Central memory CD8-positive, alpha-beta T cell (primary cell): Measurements from ENCODE around the gene STXBP6.
"Not testable (repeated sequence)": the region's sequence is repeated elsewhere in the genome, so short reads cannot be mapped to it uniquely, and the experiment has no call there.

Experiments used
- ATAC-seq: fragments of 150-1000 bp; cut with Tn5 transposase; replicated peaks from 2 replicates; pipeline ENCODE4 v1.10.0; 2022; ENCODE audit warnings: mild to moderate bottlenecking, moderate FRiP score, moderate number of reproducible peaks; ENCODE audit not compliant: poor library complexity, severe bottlenecking; ENCODE audit errors: extremely low read depth
- DNase-seq, 2 donors: peaks; one replicate each; pipeline ENCODE4 v3.0.0; 2021; ENCODE audit warnings: low spot score in 2 of 2
- H3K27ac Mint-ChIP-seq: one replicate; pipeline ENCODE4 v1.8.0; 2022; ENCODE audit warnings: low read depth, mild to moderate bottlenecking, moderate library complexity, mixed read lengths
- H3K27me3 Mint-ChIP-seq: one replicate; pipeline ENCODE4 v1.8.0; 2022; ENCODE audit warnings: mixed read lengths
- H3K36me3 Mint-ChIP-seq: one replicate; pipeline ENCODE4 v1.8.0; 2022; ENCODE audit warnings: mild to moderate bottlenecking, moderate library complexity, mixed read lengths; ENCODE audit not compliant: insufficient read depth
- H3K4me1 Mint-ChIP-seq: one replicate; pipeline ENCODE4 v1.8.0; 2022; ENCODE audit warnings: mixed read lengths
- H3K4me3 Mint-ChIP-seq: one replicate; pipeline ENCODE4 v1.8.0; 2022; ENCODE audit warnings: mild to moderate bottlenecking, moderate library complexity, mixed read lengths
- H3K9me3 Mint-ChIP-seq: one replicate; pipeline ENCODE4 v1.8.0; 2022; ENCODE audit warnings: mixed read lengths

Gene STXBP6

DNA sequence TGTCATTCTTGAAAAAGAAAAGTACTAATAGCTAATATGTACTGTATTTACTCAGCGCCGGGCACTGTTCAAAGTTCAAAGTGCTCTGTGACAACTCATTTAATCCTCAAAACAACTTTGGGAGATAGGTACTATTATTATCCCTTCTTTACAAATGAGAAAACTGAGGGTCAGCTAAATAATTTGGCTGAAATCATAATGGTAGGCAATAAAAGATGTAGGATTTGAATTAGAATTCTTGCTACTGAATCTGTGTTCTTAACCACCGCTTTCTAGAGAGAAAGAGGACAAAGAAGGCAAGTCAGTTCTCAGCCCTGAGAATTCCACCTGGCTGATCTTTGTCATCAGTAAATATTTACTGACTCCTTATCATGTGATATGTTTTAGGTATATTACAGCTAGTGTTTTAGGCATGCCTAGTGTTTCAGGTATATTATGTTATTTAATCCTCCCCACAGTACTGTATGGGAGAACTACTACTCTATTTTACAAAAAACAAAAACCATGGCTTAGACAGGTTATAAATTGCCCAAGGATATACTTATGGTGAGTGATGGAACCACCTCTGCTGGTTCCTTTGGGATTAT is 210.2 kb downstream of the STXBP6 start:
- H3K36me3 Mint-ChIP-seq: no peaks in the 10 kb centered on the region
- no peak for ATAC-seq
- no peak for DNase-seq

DNA sequence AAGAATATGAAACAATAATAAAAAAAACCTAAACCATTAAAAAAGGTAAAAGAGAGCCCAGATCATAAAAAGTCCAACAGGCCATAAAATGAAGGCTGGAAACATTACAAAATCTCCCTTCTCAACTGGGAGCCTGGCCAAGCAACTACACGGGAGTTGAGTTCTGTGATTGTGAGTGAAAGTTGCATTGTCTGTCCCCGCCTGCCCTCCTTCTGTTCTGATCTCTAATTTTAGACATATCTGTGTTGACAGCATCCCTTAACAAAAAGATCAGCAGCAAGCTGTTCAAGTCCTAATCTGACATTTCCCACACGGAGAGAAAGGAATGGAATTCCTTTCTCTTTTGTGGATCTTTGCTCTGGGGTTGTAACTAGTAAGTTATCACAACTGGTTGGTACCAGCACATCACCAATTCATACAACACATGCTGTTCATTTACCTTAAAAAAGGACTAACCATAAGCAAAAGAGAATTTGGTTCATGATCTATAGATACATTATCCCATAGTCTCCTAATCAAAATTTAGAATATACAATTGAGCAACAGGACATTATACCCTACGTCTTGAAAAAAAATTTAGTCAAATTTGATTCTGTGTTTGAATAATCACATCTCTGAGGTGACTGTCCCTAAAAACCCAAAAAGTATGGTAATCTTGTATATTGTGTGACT is 210.9 kb downstream of the STXBP6 start:
- no peak for DNase-seq
- Mint-ChIP-seq H3K36me3 (no peaks in the 10 kb centered on the region), H3K27me3 (peaks cover 37% of the 10 kb centered on the region), H3K27ac (no peak overlapping the region), H3K4me3 (no peak overlapping the region), H3K4me1 (no peaks in the 10 kb centered on the region), H3K9me3 (no peaks in the 10 kb centered on the region)
- ATAC-seq: no peak

More for the DNA sequence above, 210.2 kb downstream of the STXBP6 start:
- H3K9me3 Mint-ChIP-seq: no peaks in the 10 kb centered on the region
- H3K27ac Mint-ChIP-seq: no peak overlapping the region
- H3K4me3 Mint-ChIP-seq: no peak overlapping the region
- peaks cover 37% of the 10 kb centered on the region for H3K27me3 Mint-ChIP-seq
- H3K4me1 Mint-ChIP-seq: no peaks in the 10 kb centered on the region

DNA sequence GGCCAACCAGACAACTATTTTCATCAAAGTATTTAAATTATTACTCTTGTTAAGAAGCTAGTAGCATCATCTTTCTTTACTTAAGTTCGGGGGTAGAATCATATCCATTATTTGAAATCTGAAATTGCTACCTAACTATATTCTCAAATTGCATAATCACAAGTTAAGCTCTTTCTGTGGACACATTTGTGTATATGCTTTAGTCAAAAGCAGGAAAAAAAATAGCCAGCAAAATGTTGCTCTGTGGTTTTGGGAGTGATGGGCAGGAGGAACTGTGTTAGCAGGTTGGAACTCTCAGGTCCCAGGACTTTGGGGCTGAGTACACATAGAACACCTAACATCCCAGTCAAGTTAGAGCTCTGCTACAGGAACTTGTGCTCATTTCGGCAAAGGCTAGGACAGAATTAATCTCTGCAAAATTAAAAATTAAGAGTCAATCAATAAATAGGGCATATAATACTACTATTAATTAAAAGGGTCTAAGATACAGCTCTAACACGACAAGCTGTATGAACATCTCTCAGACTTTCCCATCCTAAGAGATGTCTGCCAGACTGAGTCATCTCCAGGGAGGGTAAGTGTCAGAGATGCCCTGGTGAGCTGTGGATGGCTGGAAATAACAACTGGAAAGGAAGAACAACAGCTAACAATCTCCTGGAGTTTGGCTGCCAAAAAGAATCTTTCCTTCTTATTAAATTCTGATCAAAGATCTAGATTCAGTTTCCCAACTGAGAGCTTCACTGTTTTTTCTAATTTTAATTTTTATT is 212.5 kb downstream of the STXBP6 start:
- no peaks in the 10 kb centered on the region for H3K9me3 Mint-ChIP-seq
- no peak overlapping the region for H3K4me3 Mint-ChIP-seq
- no peaks in the 10 kb centered on the region for H3K36me3 Mint-ChIP-seq
- DNase-seq: no peak
- H3K4me1 Mint-ChIP-seq: no peaks in the 10 kb centered on the region
- ATAC-seq: no peak
- H3K27ac Mint-ChIP-seq: no peak overlapping the region
- peaks cover 37% of the 10 kb centered on the region for H3K27me3 Mint-ChIP-seq

DNA sequence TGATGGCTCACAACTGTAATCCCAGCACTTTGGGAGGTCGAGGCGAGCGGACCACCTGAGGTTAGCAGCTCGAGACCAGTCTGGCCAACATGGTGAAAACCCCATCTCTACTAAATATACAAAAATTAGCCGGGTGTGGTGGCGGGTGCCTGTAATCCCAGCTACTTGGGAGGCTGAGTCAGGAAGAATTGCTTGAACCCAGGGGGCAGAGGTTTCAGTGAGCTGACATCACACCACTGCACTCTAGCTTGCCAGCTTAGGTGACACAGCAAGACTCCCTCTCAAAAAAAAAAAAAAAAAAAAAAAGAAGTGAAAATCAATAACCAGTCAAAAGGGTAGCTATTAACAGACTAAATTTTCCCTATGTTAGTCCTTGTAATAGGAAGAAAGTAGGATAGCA is 213.6 kb downstream of the STXBP6 start:
- not testable (repeated sequence) for H3K36me3 Mint-ChIP-seq, H3K4me3 Mint-ChIP-seq

DNA sequence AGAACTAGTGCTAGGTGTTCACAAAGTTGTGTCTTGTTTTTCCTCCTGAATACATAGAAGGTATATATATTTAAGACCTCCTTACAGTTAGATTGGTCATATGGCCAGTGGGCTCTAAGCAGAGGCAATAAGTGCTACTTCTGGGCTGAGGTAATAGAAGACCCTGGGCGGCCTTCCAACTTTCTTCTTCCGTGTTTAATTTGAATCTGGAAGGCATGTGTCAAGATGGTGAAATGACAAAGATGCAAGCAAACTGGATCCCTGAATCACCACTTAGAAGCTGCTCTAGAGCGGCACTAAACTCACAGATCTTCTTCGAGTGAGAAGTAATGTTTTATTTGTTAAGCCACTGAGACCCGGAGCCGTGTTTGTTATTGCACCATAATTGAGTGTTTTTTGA is 215.0 kb downstream of the STXBP6 start:
- H3K4me3 Mint-ChIP-seq: no peak overlapping the region
- peaks cover 37% of the 10 kb centered on the region for H3K27me3 Mint-ChIP-seq
- DNase-seq (no peak), ATAC-seq (no peak)
- no peaks in the 10 kb centered on the region for H3K9me3 Mint-ChIP-seq
- H3K4me1 Mint-ChIP-seq: no peaks in the 10 kb centered on the region
- H3K36me3 Mint-ChIP-seq: no peaks in the 10 kb centered on the region
- H3K27ac Mint-ChIP-seq: no peak overlapping the region

More for the DNA sequence above, 213.6 kb downstream of the STXBP6 start:
- not testable (repeated sequence) for H3K4me1 Mint-ChIP-seq, ATAC-seq, H3K9me3 Mint-ChIP-seq, DNase-seq, H3K27ac Mint-ChIP-seq
- H3K27me3 Mint-ChIP-seq: peaks cover 37% of the 10 kb centered on the region

DNA sequence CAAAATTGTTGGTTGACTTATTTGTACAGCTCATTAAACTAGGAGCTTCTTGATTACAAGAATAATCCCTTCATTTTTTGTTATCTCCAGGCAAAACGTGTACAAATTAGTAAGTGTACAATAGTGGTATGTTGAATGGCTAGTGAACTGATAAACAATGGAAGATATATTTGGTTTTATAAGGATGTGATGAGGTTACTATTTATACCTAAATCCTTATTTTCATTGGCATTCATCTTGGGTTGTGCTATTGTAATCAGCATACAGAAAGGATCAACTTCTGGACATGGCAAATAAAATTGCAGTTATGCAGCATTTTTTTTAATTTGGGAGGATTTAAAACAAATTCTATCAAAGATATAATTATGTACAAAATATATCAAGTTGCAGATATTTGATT is 216.6 kb downstream of the STXBP6 start:
- Mint-ChIP-seq H3K27ac (no peak overlapping the region), H3K4me1 (no peaks in the 10 kb centered on the region), H3K9me3 (no peaks in the 10 kb centered on the region), H3K4me3 (no peak overlapping the region), H3K36me3 (no peaks in the 10 kb centered on the region), H3K27me3 (peaks cover 37% of the 10 kb centered on the region)
- ATAC-seq (no peak), DNase-seq (no peak)

DNA sequence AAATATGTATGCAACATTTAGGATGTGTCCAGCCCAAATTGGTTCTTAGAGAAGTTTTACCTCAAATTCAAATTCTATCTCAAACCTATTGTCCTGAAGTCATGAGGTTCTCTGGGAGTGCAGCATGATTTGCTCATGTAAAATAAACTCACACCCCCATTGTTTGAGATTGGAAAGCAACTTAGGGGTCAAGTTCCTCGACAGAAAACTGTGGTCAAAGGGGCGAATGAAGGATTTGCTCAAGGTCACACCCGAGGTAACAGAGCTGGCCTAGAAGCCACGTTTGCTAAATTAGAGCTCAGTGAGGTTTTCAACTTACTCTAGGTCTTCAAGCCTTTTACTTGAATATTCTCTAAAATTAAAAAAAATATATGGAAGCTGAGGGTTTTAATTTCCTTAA is 218.3 kb downstream of the STXBP6 start:
- no peaks in the 10 kb centered on the region for H3K9me3 Mint-ChIP-seq
- no peak for ATAC-seq
- no peak overlapping the region for H3K27ac Mint-ChIP-seq
- H3K4me3 Mint-ChIP-seq: no peak overlapping the region
- peaks cover 38% of the 10 kb centered on the region for H3K27me3 Mint-ChIP-seq
- H3K36me3 Mint-ChIP-seq: no peaks in the 10 kb centered on the region
- no peaks in the 10 kb centered on the region for H3K4me1 Mint-ChIP-seq
- no peak for DNase-seq

DNA sequence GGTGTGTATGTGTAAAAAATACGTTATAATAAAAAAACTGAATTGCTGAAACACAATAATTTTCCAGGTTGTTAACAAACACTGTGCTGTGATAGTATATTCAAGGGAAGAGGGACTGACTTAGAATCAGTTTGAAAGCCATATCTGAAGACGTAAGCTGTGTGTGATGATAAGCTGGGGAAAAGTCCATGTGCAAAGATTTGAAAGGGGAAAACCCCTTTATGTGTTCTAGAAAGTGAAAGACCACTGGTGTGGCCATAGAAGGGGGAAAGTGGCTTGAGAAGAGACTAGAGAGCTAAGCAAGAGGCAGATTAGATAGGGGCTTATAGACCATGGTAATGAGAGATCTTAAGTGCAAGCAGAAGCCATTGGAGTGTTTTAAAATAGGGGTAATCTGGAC is 220.1 kb downstream of the STXBP6 start:
- H3K4me3 Mint-ChIP-seq: no peak overlapping the region
- ATAC-seq (no peak), DNase-seq (no peak)
- no peaks in the 10 kb centered on the region for H3K4me1 Mint-ChIP-seq
- no peaks in the 10 kb centered on the region for H3K36me3 Mint-ChIP-seq
- no peaks in the 10 kb centered on the region for H3K9me3 Mint-ChIP-seq
- peaks cover 30% of the 10 kb centered on the region for H3K27me3 Mint-ChIP-seq
- H3K27ac Mint-ChIP-seq: no peak overlapping the region

DNA sequence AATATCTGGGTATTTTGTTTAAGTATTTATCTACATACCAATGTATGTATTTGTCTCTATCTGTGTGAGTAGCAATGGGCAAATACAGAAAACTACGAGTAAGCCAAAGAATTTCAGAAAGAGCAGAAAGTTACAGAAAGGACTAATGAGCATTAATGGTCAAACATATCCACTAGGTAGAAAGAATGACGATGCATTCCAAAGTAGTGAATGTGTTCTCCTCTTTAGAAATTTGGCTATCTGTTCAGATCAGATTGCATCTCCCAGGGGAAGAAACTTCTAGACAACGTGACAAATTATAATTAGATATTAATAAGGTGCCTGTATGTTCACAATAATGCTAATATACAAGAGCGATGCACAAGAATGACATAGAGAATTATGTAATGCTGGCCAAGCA is 221.5 kb downstream of the STXBP6 start:
- no peak overlapping the region for H3K4me3 Mint-ChIP-seq
- no peaks in the 10 kb centered on the region for H3K4me1 Mint-ChIP-seq
- no peak for ATAC-seq
- H3K27ac Mint-ChIP-seq: no peak overlapping the region
- no peaks in the 10 kb centered on the region for H3K9me3 Mint-ChIP-seq
- H3K36me3 Mint-ChIP-seq: no peaks in the 10 kb centered on the region
- peaks cover 20% of the 10 kb centered on the region for H3K27me3 Mint-ChIP-seq
- no peak for DNase-seq

DNA sequence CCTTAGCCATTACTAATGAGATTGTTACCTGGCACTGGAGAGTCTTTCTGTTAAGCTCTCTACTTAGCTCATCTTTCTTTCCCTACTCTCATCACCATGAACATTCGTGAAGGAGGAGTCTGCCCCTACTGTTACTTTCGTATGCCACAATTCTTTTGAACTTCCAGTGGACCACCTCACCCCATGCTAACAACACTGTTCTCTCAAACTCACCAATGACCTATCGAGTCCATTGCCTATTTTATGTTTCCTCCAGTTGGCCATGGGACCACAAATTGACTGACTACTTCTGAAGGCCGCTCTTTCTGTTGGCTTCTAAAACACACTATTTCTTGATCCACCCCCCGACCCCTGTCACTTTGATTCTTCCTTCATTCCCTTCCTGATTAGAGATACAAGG is 223.6 kb downstream of the STXBP6 start:
- no peak overlapping the region for H3K4me3 Mint-ChIP-seq
- DNase-seq (no peak), ATAC-seq (no peak)
- H3K27me3 Mint-ChIP-seq: peaks cover 31% of the 10 kb centered on the region
- no peaks in the 10 kb centered on the region for H3K4me1 Mint-ChIP-seq
- H3K27ac Mint-ChIP-seq: no peak overlapping the region
- H3K36me3 Mint-ChIP-seq: no peaks in the 10 kb centered on the region
- no peaks in the 10 kb centered on the region for H3K9me3 Mint-ChIP-seq

DNA sequence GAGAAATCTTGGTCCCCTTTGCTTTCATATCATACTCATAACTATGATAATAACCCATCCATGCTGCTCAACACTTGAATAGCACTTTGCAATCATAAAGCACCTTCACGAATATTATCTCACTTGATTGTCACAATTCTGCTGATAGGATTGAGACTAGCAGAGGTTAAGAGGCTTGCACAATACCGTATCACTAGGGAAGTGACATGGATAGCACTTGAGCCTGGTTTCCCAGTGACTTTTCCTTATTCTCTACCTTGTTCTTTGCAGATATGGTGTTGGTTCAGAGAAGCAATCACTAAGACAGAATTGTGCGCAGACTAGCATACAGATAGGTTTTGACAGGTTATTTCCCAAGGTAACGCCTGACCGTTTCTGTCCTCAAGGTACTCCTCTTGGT is 229.3 kb downstream of the STXBP6 start:
- Mint-ChIP-seq H3K27me3 (peaks cover 63% of the 10 kb centered on the region), H3K4me1 (no peaks in the 10 kb centered on the region)
- ATAC-seq: no peak

DNA sequence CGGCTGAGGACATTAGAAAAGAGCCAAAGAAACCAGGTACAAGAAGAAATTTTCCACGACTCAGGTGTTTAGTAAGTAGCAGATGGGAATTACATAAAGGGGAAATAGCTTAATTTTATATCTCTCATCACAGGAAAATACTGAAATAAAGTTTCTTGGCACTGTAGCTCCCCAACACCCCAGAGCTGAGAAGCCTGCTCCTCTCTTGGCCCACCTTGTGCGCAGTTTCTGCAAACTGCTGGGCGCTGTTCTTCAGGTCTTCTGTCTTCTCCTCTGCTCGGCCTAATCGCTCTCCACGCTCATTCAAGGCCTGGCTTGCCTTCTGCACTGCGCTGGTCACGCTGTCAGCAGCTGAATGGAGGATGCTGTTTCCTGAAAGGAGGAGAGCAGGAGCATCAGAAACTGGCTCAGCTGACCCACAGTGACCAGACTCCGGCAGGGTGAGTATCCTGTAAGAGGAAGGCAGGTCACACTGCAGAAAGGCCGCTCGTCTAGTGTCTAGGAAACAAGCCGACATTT is 231.1 kb downstream of the STXBP6 start:
- H3K27me3 Mint-ChIP-seq: peaks cover 68% of the 10 kb centered on the region
- DNase-seq (no peak), ATAC-seq (no peak)
- no peaks in the 10 kb centered on the region for H3K9me3 Mint-ChIP-seq
- no peak overlapping the region for H3K4me3 Mint-ChIP-seq
- H3K36me3 Mint-ChIP-seq: no peaks in the 10 kb centered on the region
- H3K4me1 Mint-ChIP-seq: no peaks in the 10 kb centered on the region
- no peak overlapping the region for H3K27ac Mint-ChIP-seq

More for the DNA sequence above, 229.3 kb downstream of the STXBP6 start:
- Mint-ChIP-seq H3K27ac (no peak overlapping the region), H3K9me3 (no peaks in the 10 kb centered on the region), H3K4me3 (no peak overlapping the region), H3K36me3 (no peaks in the 10 kb centered on the region)
- DNase-seq: no peak
